HG02981 (cell line): ENCODE measurements around the gene PROK1.

Source experiments
- ATAC-seq: cut with Tn5 transposase; IDR thresholded peaks from one replicate; pipeline ENCODE4 v1.9.1; 2021; ENCODE audit warnings: mild to moderate bottlenecking, moderate library complexity; ENCODE audit not compliant: unreplicated experiment

The PROK1 gene

GRCh38 chr1:110485725-110486124 lies 34.8 kb downstream of the PROK1 start:
- no peak for ATAC-seq

- ATAC-seq = no peak
These were observed 36.8 kb downstream of the PROK1 start for GRCh38 chr1:110487726-110488125.

GRCh38 chr1:110488161-110488560 lies 37.2 kb downstream of the PROK1 start:
- no peak for ATAC-seq

- ATAC-seq = no peak
These were observed 37.9 kb downstream of the PROK1 start for GRCh38 chr1:110488867-110489266.

- no peak for ATAC-seq
These were observed 38.5 kb downstream of the PROK1 start for GRCh38 chr1:110489406-110489805.

GRCh38 chr1:110489973-110490542 lies 39.1 kb downstream of the PROK1 start:
- no peak for ATAC-seq

- ATAC-seq = no peak
These were observed 40.0 kb downstream of the PROK1 start for GRCh38 chr1:110490791-110491451.

- ATAC-seq = no peak
These were observed 41.6 kb downstream of the PROK1 start for GRCh38 chr1:110492573-110492972.

- no peak for ATAC-seq
These were observed 42.2 kb downstream of the PROK1 start for GRCh38 chr1:110493059-110493699.

- ATAC-seq = no peak
These were observed 43.1 kb downstream of the PROK1 start for GRCh38 chr1:110494036-110494435.

- no peak for ATAC-seq
These were observed 43.8 kb downstream of the PROK1 start for GRCh38 chr1:110494522-110495406.

GRCh38 chr1:110495926-110496600 lies 45.1 kb downstream of the PROK1 start:
- no peak for ATAC-seq

- no peak for ATAC-seq
These were observed 47.3 kb downstream of the PROK1 start for GRCh38 chr1:110498270-110498669.

- ATAC-seq = no peak
These were observed 50.7 kb downstream of the PROK1 start for GRCh38 chr1:110501488-110502132.

- no peak for ATAC-seq
These were observed 51.6 kb downstream of the PROK1 start for GRCh38 chr1:110502402-110503151.

GRCh38 chr1:110503471-110503870 lies 52.5 kb downstream of the PROK1 start:
- no peak for ATAC-seq

- ATAC-seq = no peak
These were observed 53.3 kb downstream of the PROK1 start for GRCh38 chr1:110504226-110504625.

GRCh38 chr1:110505596-110505995 lies 54.6 kb downstream of the PROK1 start:
- no peak for ATAC-seq

GRCh38 chr1:110506541-110506940 lies 55.6 kb downstream of the PROK1 start:
- no peak for ATAC-seq
